HEK293 (cell line): Measurements from ENCODE around the gene PRR20D.

ENCODE experiments used
- ZBTB8A ChIP-seq: fragments of 450-650 bp; formaldehyde crosslinking; IDR thresholded peaks from 2 replicates; pipeline ENCODE4 v1.5.1; 2016; ENCODE audit warnings: missing biosample characterization, missing genetic modification characterization
- ZNF114 ChIP-seq: fragments of 450-650 bp; formaldehyde crosslinking; IDR thresholded peaks from 2 replicates; pipeline ENCODE4 v1.5.0; 2017; ENCODE audit warnings: missing biosample characterization, missing genetic modification characterization
- ZNF324 ChIP-seq: fragments of 450-650 bp; formaldehyde crosslinking; IDR thresholded peaks from 2 replicates; pipeline ENCODE4 v1.5.1; 2016; ENCODE audit warnings: missing biosample characterization, missing genetic modification characterization
- TF ChIP-seq, protein P1 (sequence below): fragments of 450-650 bp; formaldehyde crosslinking; IDR thresholded peaks from 2 replicates; pipeline ENCODE4 v1.5.1; 2016; ENCODE audit warnings: missing biosample characterization, missing genetic modification characterization

GRCh38 chr13:57128909-57129308, 31.5 kb upstream of the PRR20D start:
- TF ChIP-seq ZNF114 (tag by site-specific recombination) = no peak
- no peak for TF ChIP-seq ZNF324 (tag by site-specific recombination)
- TF ChIP-seq, protein P1, sequence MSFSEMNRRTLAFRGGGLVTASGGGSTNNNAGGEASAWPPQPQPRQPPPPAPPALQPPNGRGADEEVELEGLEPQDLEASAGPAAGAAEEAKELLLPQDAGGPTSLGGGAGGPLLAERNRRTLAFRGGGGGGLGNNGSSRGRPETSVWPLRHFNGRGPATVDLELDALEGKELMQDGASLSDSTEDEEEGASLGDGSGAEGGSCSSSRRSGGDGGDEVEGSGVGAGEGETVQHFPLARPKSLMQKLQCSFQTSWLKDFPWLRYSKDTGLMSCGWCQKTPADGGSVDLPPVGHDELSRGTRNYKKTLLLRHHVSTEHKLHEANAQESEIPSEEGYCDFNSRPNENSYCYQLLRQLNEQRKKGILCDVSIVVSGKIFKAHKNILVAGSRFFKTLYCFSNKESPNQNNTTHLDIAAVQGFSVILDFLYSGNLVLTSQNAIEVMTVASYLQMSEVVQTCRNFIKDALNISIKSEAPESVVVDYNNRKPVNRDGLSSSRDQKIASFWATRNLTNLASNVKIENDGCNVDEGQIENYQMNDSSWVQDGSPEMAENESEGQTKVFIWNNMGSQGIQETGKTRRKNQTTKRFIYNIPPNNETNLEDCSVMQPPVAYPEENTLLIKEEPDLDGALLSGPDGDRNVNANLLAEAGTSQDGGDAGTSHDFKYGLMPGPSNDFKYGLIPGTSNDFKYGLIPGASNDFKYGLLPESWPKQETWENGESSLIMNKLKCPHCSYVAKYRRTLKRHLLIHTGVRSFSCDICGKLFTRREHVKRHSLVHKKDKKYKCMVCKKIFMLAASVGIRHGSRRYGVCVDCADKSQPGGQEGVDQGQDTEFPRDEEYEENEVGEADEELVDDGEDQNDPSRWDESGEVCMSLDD (tag by site-specific recombination) = no peak
- TF ChIP-seq ZBTB8A (tag by site-specific recombination) = no peak
